Renal cortex interstitium (tissue), 11 donors: ENCODE results near the gene ITPRIPL2. TPM values are rescaled to one million over a fixed set of nuclear protein-coding genes. Genes with fewer than 3 reads are reported as not detected.

Experiments
- DNase-seq, 11 donors: peaks; one replicate each; pipeline ENCODE4 v3.0.0-alpha.2; 2013; ENCODE audit warnings: low read depth in 9 of 11, low spot score in 4 of 11; ENCODE audit errors: extremely low read depth in 1 of 11
- polyA plus RNA-seq, 3 donors: library from polyadenylated mRNA; unstranded; fragments of 120-200 nt; gene quantifications; one replicate each; pipeline ENCODE4 v1.2.1, GENCODE V29; 2013; ENCODE audit not compliant: insufficient read length in 3 of 3

The ITPRIPL2 gene
- polyA plus RNA-seq, 3 donors, result 13.9 to 17.4 (median 14.8) TPM

DNA sequence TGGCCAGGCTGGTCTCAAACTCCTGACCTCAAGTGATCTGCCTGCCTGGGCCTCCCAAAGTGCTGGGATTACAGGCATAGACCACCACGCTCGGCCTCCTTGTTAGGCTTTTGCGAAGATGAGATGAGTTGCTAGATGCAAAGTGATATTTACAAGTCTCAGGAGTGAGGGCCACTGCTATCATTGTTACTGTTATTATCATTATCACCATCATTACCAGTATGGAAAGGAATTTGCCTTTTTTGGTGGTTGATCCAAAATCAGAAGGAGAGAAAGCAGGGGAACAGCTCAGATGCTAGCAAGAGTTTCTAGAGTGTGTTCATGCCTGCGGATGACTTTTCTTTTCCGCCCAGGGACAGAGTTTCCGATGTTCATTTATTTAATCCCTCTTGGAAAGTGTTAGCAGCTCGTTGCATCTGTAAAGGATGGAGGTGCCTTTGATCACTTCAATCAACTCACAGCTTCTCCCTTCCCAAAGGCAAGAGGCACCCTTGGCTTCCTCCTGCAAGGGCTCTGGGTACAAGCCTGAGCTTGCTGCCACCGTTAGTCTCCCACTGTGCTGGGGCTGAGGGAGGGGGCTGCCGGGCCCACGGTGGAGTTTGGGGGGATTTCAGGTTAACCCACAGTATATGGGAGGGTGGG lies 21.6 kb downstream of the ITPRIPL2 start:
- DNase-seq, result no peak

DNA sequence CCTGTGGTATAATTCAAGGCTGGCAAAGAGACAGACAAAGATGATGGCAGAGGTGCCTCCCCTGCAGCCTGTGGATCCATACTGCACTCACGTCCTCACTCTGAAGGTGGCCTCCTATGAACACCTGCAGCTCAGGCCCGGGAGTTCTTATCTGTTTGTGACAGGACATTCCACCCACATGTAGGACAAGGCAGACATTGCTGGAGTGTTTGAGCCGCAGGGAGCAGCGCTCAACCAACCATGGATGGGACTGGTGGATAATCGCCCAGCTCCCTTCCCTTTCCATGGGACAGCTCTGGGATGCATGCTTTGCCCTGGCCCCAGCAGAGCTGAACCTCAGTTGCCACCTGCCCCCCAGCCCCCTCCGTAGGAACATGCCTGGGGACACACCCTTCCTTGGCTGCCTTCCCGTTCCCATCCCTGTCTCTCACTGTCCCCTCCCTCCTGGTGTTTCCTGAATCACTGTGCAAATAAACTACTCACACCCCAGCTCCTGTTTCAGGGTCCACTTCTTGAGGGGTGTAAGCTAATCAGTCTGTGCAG lies 22.2 kb downstream of the ITPRIPL2 start:
- no peak for DNase-seq

DNA sequence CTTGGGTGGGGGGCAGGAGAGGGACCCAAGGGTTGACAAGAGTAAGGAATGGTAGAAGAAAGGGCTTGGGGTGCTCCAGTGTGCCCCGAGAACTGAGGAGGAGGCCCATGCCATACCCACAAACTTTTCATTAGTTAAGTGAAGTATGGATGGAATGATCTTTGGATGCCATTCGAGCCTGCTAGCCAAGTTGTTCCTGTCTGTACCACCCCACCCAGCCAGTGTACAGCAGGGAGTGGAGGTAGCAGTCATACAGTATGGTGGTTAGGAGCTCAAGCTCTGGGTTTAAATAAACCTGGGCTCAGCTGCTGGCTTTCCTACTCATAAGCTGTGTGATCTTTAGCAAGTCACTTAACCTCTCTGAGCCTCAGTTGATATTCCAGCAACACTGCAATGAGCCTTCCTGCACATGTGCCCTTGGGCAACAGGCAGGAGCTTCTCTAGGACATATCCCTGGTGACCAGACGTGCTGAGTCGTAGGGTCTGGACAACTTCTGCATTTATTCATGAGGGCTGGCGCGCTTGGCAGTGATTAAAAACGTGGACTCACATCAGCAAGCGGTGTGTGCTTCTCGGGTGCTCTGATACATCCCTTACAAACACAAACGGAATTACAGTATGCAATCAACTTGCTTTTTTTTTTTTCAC lies 22.9 kb downstream of the ITPRIPL2 start:
- no peak for DNase-seq

DNA sequence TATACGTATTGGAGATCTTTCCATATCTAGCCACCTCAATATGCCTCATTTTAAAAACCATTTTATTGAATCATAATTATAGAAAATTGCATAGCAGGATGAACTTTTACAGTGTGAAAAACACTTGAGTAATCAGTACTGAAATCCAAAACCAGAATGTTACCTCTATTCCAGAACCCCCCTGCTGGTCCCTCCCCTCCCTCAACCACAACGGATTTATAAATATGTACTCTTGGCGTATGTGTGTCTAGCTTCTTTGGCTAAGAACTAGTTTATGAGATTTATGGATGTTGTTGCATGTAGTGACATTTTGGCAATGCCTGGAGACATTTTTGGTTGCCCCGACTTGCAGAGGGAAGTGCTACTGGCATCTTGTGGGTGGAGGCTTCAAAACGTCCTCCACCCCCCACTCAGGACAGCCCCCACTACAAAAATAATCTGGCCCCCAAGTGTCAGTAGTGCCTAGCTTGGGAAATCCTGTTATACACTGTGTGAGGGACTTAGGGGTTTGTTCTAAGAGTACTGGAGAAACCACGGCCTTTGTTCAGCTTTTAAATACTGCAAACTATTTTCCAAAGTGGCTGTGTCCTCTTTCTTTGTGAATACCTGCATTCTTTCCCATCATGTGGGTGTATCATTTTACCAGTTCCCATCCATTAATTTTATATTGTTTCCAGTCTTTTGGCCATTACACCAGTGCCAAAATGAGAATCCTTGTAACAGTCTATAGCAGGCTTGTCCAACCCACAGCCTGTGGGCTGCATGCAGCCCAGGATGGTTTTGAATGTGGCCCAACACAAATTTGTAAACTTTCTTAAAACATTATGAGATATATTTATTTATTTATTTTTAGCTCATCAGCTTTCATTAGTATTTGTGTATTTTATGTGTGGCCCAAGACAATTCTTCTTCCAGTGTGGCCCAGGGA lies 23.7 kb downstream of the ITPRIPL2 start:
- DNase-seq, result no peak

DNA sequence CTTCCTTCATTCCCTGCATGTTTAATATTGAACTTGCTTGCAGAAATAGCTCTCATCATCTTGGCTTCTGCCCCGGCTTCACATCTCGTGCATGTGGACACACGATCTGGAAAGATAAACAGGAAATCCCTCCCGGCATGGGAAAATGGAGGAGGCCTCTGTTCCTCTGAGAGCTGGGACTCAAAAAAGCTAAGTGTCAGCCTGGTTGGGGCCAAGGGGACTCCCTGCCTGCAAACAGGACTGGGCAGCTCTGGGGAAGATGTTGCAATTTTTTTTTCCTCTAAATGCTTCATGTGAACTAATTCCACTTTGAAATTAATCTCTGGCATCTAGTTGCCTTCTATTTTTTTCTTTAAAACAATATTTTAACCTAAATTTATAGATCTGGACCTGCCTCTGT lies 24.8 kb downstream of the ITPRIPL2 start:
- DNase-seq, result peak in 6 of 11 donors; percentile 44 to 76 (median 56)

DNA sequence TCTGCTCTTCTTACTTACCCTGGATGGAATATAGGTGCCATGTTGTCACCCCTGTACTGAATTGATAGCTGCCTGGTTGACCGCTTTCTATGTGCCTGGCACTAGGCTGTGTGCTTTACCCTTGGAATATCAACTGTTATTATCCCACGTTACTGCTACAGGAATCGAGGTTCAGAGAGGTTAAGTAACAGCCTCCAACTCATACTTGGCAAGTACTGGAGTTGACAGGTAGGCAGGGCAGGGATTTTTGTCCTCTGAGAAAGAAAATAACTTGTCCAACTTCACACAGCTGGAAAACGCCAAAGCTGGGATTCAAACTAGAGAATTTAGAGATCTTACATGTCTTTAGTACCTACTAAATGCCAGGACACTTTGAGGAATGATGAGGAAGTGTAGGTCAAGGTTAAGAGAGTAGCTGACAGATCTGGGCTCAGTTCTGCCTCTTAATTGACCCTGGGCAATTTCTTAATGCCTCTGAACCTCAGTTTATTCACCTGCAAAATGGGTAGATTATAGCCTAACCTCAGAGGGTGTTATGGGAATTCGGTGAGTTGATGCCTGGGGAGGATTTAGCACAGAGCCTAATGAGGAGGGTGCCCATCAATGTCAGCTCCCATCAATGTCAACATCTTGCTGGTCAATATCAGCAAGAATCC lies 25.8 kb downstream of the ITPRIPL2 start:
- no peak for DNase-seq

DNA sequence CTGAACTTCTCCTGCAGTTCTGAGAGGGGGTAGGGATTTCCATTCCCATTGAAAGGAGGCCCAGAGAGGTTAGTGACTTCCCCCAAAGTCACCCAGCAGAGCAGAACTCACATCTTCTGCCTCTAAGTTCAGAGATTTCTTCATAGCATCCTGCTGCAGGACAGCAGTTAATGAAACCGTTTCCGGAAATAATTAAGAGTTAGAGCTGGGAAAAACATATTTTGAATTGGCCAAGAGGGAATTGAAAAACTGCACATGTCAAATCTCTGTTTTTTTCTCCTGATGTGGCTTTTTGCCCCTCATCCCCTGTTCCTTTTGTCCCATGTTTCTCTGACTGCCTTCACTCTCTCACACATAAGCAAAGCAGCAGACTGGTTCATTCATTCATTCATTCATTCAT lies 26.6 kb downstream of the ITPRIPL2 start:
- DNase-seq, result no peak

DNA sequence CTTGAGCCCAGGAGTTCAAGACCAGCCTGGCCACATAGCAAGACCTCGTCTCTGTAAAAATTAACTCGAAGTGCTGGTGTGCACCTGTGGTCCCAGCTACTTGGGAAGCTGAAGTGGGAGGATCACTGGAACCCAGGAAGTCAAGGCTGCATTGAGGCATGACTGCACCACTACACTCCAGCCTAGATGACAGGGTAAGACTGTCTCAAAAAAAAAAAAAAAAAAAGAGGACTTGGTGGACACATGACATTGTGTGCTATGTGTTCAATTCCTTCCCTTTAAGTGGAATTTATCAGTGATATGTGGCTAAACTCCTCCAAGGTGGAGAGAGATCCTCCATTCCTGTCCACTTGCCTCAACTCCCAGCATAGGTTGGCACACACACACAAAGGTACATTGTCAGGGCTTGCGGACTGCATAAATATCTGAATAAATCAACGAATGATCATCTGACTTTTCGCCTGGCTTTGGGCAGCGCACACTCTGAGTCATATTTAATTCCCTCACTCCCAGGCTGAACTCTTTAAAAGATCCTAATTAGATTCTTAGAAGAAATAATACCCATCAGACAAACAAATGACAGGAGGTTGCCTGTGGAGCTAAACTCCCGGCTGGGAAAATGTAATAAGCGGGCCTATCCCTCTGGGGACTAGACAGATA lies 29.3 kb downstream of the ITPRIPL2 start:
- no peak for DNase-seq

DNA sequence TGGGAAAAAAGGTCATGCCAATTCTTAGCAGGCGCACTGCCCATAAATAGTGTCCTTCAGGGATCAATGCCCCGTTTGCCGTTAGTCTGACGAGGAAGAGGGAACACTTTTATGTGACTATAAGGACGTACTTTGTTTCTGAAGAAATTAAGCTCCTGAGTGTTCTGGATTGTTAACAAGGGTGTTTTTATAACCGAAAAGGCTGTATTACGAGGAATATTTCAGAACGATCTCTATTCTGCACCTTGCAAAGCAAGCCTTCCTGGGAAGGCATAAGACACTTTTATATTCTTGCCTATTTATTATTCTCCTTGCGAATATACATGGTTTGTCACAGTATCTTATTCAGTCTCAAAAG lies 29.8 kb downstream of the ITPRIPL2 start:
- DNase-seq, result no peak

DNA sequence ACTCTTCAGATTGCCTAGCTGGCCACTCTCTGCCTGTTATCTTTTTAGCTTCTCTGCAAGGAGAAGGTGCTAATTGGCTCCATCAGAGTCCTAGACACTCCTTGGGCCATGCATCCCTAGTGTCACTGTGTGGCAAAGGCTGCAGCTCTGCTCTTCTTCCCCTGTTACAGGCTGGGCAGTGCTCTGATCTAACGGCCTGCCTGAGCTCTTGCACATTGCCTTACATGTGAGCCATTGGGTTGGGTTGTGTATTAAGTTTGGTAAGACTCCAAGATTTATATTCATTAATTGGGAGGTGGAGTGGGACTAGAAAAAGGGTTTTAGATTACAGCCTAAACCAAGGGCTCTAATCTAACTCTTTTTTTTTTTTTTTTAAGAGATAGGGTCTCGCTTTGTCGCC lies 31.2 kb downstream of the ITPRIPL2 start:
- no peak for DNase-seq

DNA sequence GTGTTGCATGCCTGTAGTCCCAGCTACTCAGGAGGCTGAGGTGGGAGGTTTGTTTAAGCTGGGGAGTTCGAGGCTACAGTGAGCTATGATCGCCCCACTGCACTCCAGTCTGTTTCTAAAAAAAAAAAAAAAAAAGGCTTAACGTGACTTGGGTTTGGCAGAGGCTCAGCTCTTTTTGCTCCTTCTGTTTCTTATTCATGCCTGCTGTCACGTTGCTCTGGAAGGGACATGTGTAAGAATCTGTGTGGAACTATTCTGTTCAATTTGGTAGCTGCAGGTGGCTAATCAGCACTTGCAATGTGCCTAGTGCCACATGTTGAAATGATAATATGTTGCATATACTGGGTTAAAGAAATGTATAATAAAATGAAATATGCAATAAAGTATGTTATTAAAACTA lies 33.4 kb downstream of the ITPRIPL2 start:
- DNase-seq, result no peak

DNA sequence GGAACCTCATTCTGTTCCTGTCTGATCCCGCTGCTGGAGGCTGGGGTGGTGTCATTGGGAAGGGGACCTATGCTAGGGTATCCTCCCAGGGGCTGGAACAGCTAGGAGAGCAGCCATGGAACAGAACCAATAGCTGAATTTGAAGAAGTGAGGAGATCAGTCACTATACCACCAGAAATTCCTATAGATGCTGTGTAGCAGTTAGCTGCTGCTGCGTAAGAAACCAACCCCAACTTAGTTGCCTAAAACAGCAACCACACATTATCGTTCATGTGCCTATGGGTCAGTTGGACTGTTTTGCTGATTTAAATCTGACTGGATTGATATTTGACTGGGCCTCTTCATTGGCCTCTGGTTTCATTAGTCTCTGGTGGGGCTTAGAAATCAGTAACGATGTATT lies 33.9 kb downstream of the ITPRIPL2 start:
- DNase-seq, result no peak

DNA sequence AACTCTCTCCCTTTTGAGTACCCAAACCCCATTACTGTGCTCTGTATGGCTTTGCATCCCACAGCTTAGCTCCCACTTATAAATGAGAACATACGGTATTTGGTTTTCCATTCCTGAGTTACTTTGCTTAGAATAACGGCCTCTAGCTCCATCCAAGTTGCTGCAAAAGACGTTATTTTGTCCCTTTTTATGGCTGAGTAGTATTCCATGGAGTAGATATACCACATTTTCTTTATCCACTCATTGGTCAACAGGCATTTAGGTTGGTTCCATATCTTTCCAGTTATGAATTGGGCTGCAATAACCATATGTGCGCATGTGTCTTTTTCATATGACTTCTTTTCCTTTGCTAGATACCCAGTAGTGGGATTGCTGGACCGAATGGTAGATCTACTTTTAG lies 34.4 kb downstream of the ITPRIPL2 start:
- DNase-seq, result no peak

DNA sequence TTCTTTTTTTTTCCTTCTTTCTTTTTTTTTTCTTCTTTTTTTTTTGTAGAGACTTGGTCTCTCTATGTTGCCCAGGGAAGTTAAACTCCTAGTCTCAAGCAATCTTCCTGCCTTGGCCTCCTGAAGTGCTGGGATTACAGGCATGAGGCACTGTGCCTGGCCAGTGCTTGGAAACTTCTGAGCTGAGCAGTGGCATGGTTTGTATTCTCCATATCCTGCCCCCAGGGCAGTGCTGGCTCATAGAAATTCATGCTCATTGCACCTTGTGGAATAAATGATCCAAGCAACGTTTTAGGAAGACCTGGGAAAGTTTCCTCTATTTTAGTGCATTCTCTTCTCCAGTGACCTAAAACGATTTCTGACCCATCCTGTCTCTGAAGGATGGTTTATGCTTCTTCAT lies 37.5 kb downstream of the ITPRIPL2 start:
- no peak for DNase-seq

DNA sequence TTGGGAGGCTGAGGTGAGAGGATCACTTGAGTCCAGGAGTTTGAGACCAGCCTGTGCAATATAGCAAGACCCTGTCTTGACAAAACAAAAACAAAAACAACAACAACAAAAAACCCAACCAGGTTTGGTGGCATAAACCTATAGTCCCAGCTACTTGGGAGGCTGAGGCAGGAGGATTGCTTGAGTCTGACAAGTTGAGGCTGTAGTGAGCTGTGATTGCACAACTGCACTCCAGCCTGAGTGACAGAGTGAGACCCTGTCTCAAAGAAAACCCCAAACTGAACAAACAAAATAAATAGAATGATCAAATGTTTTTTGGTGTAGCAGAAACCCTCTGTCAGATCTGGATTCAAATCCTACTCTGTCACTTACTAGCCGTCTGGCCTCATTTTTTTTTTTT lies 38.3 kb downstream of the ITPRIPL2 start:
- DNase-seq, result no peak

DNA sequence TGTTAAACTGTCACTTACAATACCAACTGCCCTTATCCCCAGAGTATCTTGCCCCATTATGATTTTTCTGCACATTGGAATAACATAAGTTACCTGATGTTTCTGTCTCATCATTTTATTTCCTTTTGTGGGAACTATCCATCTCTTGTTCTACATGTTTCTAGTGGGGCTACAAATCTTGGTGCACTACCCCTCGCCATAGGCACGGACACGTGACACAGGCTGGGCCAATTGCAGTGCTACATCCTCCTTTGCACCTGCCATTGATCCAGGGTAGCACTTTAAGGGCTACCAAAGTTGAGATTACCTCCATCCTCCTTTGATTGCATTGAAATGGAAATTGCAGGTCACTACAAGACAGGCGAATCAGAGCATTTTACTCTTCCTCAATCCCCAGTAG lies 40.1 kb downstream of the ITPRIPL2 start:
- no peak for DNase-seq

DNA sequence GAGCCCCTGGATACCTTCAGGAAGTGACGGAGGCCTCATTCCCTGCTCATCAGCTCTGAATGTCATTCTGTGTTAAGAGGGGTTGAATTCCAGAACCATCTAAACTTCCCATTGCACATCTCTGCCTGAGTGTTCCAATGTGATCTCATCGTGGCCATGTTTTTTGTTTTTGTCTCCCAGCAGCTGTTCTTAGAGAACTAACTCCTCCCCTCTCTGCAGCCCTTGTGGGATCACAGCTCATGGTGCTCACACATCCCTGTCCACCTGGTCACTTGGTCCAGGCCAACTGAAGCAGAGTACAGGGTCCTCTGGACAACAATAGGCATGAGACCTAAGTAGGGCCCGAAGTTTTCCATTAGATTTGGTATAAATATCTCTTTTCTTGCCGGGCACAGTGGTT lies 48.3 kb downstream of the ITPRIPL2 start:
- no peak for DNase-seq

DNA sequence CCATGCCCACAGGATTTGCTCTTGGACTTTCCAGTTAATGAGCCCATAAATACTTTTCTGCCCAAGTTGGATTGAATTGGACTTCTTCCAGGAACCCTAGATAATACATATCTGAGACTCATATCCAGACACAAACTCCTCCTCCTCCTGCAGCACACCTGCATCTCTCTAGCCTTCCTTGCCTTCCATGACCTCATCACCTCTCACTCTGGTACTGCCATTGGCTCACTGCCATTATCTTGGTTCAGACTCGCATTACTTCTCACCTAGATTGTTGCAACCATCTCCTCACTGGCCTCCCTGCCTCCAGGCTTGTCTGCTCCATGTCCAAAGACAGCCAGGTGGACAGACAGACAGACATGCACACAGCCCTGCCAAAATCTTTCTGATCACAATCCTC lies 49.5 kb downstream of the ITPRIPL2 start:
- DNase-seq, result no peak

DNA sequence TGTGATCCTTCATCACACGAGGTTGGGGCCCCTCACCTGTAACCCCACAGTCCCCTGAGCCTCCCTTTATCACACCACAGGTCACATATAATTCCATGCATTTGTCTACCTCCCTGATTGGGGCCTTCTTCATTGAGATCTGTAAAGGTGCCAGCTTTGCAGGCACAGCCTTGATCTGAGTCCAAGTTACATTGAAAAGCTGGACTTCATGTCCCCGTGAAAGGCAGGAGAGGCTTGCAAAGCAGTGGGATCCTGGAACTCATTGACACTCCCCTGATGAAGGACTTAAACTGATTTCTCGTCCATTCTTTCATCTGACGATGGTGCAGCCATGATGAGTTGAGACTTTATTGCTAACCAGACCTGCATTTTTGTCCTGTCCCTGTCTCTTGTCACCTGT lies 50.5 kb downstream of the ITPRIPL2 start:
- DNase-seq, result no peak
